Stimulated activated CD8-positive, alpha-beta memory T cell treated with anti-CD3 and anti-CD28 coated beads, Interleukin-4, amount 100 ng/mL, for 1 hour (primary cell): ENCODE data around the gene HESX1.
A peak's percentile ranks its signal among the peaks of the same experiment; 100 is the strongest.

Source experiments
- DNase-seq, 2 donors: peaks; one replicate each; pipeline ENCODE4 v3.0.0-alpha.2; 2020; ENCODE audit warnings: low read depth in 2 of 2, low spot score in 1 of 2

Gene HESX1

DNA sequence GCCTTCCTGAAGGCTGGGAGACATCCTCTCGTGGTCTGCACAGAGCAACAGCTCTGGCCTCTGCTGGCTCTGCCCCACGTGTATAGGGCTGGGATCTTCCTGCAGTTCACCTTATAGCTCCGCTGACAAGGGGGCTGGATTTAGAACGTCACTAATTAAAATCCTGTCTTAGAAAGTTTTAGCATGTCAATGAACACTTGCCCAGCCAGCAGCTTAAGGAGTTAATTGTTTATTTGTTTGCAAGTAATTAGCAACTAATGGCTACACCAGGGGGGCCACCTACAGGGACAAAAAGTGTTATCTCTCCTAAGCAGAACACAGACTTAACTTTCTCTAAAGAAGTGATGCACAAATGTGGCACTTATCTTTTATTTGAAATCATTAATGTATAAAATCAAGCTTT is at the start of gene HESX1:
Gene HESX1 (minus strand): TSS at position 84 of the 403 bp plus-strand sequence. CDS start 60 bp downstream, at position 24.
- DNase-seq, result no peak

DNA sequence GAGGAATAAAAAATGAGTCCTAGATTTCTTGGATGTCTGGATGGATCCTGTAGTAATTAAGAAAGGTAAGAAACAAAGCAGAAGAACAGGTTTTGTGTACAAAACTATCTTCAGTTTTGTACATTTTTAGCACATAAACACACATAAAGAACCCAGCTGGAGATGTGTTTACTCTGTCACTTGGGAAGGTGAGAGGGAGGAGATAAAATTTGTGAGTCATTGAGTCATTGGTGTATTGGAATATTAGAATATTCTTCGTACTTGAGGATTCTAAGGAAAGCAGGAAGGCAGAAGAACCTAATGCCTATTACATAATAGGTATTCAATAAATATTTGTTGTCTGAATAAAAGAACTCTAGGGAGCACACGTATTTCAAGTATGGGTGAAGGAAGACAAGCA is 45.2 kb upstream of the HESX1 start:
- DNase-seq, result no peak

DNA sequence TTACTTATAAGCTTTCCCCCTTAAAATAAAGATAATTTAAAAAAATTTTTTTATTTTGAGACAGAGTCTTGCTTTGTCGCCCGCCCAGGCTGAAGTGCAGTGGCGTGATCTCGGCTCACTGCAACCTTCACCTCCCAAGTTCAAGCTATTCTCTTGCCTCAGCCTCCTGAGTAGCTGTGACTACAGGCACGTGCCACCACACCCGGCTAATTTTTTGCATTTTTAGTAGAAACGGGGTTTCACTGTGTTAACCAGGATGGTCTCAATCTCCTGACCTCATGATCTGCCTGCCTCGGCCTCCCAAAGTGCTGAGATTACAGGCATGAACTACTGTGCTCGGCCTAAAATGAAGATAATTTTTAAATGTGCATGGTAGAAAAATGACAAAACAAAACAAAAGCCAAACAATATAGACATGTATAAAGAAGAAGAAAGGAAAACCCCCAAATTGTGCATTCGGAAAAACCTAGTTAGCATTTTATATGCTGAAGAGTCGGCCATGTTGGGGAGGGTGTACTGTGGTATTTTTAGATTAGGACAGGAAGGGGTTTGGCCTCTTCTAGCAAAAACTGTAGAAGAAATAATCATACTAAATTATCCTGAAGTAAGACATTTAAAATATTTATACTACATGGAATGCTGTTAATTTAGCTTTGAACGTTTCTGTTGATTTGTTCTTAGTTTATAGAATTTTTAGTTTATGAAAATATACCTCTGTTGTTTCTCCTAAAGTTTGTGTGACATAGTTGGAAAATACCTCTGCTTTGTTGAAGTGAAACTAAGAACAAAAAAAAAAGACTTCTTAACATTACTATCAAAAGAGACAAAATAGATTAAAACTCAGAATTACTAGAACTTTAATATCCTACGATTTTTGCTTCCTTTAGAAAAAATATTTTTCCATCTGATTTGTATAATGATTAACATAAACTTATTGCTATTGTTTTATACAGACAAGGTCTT is 35.1 kb upstream of the HESX1 start:
- DNase-seq, result no peak

- DNase-seq, result no peak
These were observed 34.0 kb upstream of the HESX1 start for GRCh38 chr3:57233799-57234198.

DNA sequence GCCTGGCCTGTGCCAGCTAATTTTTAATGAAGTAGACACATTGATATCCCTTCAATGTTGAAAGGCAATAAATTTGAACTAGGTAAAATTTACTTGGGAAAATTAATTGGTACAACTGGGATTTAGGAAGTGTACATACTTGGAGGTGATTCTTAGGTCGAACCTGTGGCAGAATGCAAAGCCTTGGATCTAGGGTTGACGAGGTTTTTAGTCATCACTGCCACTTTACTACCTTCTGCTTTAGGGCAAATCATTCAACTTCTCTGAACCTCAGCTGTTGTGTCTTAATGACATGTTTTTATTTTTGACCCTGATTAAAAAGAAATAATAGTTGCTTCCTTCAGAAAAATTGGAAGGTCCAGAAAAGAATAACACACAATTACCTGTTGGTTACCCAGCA is 30.2 kb upstream of the HESX1 start:
- no peak for DNase-seq

DNA sequence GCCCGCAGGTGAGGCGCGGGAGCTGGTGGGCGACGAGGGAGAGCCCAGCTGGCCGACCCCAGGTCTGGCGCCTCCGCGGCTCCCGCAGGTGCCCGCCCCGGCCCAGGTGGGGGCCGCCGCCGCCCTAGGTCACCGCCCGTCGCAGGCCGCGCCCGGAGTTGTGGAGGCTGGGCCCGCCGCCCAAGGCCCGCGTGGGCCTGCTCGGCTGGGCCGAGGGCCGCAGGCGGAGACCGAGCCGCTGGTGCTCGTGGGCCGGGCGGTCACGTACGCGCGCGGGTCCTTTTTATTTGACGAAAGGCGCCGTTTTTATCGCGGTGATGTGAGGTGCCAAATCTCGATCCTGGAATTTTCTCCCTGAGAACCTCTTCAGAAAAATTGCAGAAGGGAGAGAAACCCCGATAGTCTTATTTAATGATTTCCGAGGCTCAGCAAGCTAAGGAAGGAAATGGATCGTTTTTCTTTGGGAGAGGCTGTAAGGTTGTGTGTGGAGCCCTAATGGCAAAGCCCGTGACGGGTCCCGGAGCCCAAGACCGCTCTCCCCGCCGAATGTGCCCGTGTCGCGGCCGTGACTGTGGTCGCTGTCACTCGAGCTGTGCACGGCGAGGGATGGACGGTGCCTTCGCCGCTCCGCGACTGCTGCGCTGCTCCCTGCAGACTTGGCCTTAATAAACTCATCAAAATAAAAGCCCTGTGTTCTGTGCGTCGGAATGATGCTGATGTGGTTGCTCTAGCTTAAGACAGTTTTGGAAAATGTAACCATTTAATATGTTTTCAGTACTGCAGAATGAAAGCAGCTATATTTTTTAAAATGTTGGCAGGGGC is 28.4 kb upstream of the HESX1 start:
- DNase-seq, result peak; percentile 6 to 9

DNA sequence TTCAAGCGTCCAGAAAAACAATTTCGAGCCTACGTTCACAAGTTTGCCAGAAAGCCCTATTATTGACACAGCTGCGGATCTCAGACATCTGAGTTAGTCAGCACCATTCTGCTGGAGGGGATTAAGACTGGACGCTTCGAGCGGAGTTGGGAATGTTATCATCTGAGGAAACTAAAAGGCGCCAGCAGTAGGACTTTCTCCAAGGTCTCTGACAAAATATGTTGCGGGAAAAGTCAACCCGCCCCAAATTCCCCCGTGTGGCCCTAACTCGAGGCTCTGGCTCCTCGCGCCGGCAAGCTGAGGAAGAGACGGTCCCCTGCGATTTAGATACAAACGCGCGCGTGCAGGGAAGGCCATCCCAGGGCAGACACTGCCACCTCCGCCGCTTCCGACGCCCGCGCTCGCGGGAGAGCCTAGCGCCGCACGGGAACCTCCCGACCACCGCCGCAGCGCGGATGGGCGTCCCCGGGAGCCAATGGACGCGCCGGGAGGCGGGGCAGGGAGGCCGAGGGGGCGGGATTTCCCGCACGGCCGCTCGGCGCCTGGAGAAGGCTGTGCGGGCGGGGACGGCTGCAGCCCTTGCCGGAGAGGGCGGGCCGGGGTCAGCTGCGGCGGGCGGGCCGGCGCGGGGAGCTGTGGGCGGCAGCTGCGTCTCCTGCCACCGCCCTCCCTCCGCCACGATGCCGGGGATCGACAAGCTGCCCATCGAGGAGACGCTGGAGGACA is 27.6 kb upstream of the HESX1 start, which contains the start of gene APPL1:
Gene APPL1 (plus strand): TSS at position 526 of the 726 bp plus-strand sequence. CDS start 155 bp downstream, at position 681.
- DNase-seq, result peak; percentile 69 to 75

DNA sequence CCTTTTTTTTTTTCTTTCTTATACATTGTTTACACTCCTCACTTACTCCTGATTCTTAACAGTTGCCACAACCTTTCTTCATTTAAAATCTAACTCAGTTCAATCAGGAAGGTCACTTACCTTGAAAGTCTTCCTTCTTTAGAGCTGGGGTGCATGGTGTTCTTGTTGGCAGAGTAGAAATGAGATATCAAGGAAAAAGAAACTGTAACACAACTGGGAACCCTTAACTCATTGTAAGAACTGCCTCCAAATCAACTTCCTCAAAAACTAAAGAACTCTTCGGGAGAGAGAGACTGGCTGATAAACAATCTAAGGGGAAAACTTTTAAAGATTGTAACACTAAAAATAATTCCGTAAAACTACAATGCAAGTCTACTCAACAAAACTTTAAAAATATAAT is 26.4 kb upstream of the HESX1 start:
- no peak for DNase-seq

- DNase-seq, result no peak
These were observed 25.1 kb upstream of the HESX1 start for GRCh38 chr3:57224856-57225255.

- no peak for DNase-seq
These were observed 22.1 kb upstream of the HESX1 start for GRCh38 chr3:57221883-57222282.

GRCh38 chr3:57206423-57206822 is 6.6 kb upstream of the HESX1 start:
- no peak for DNase-seq

DNA sequence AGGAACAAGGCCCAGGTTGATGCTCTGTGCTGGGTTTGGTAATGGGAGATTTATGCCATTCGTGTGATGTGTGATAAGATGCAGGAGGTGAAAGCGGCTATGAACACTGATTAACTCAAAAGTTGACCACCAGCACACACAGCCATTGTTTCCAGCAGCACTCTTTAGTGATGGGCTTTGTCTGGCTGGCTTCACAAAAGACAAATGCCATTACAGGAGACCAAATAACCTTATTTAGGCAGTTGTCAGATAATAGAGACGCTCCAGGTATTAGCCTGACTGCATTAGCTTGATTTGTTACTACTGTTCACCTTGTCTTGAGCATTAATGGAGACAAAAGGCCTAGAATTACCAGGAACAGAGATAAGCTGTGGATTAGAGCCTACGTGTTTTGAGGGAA is 5.1 kb downstream of the HESX1 start:
- DNase-seq, result no peak

DNA sequence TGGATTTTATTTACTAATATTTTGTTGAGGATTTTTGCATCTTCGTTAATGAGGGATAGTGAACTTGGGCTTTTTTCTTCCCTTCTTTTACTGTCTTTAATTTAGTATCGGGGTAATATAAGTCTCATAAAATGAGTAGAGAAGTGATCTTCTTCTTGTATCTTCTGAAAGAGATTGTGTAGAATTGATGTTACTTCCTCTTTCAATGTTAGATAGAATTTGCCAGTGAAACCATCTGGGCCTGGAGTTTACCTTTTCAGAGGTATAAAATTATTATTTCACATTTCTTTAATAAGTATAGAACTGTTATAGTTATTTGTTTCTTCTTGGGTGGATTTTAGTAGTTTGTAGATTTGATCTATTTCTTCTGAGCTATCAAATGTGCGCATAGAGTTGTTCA is 7.8 kb downstream of the HESX1 start:
- DNase-seq, result no peak

DNA sequence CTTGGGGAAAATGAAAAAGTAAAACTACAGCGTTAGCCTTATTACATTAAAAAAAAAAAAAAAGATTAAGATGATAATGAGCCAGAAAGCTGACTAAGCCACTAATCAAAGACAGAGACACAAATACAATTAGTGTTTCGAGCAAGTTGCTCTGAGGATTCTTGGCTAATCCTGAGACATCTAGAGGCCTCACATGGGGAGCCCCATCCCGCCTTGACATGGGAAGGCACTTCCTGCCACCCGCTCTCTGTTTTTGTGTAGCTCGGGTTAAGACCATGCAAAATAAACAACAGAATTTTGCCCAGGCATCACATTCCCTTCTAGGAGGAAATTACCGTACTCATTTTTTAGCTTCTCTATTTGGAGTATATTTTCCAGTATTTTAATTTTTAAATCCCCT is 15.3 kb downstream of the HESX1 start:
- no peak for DNase-seq

DNA sequence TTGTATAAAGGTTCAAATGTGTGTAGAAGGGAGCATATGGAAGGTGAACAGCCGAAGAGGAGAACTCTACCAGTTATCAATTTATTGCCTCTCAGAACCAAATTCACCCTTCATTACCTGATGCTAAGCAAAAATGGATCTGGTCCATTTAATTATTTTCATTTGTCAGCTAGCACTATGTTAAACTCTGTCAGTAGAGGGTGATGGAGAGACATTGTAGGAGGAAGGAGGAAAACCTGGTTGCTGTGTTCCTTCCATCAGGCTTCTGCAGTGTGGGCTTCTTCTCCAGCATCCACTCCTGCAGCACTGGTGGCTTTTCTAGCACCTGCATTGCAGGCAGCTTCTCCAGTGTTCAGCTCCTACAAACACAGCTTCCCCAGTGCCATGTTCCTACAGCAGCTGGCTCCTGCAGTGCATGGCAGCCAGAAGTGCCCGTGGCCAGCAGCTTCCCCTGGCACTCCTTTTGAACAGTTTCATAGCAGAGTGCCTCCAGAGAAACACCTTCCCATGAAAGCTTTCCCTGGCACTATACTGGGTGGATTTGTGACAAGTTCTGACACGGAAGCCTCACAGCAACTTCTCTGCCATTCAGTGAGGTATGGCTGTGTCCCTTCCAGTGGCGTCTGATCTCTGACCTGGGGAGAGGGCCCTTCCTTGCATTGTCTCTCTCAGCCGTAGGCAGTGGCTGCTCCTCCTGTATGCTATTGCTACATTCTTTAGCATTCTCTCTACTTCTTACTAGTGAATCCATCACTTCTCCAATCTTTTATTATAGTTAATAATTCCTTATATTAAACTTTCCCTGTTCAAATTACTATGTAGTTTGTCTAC is 20.0 kb downstream of the HESX1 start:
- DNase-seq, result no peak

- DNase-seq, result no peak
These were observed 23.7 kb downstream of the HESX1 start for GRCh38 chr3:57176045-57176444.

GRCh38 chr3:57173687-57174086 is 26.1 kb downstream of the HESX1 start:
- DNase-seq, result no peak

DNA sequence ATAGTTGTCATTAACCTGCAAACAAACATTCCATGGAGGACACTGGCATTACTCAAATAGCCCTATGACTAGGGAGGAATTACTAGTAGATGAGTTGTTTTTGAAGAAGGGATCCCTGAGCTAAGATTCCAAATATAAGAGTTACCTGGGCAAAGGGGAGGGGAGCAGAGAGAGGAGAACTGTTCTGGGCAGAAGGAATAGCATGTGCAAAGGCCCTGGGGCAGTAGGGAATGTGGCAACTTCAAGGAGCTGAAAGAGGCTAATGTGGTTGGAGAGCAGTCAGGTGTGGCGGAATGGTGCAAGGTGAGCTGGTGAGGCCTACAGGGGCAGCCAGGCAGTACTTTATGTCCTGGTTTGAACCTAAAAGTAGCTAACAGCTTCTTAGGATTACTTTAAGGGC is 28.8 kb downstream of the HESX1 start:
- DNase-seq, result no peak

- peak; percentile 30 to 31 for DNase-seq
These were observed 29.7 kb downstream of the HESX1 start for GRCh38 chr3:57169872-57170623.

- no peak for DNase-seq
These were observed 30.7 kb downstream of the HESX1 start for GRCh38 chr3:57169108-57169507.
